ENCODE data around the gene ACACB. TPM values are rescaled to one million over a fixed set of nuclear protein-coding genes. Genes with fewer than 3 reads are reported as not detected.

The ACACB gene
- total RNA-seq, 2 donors from 2014 or later = 6.8 to 12.7 TPM

- Histone ChIP-seq H3K27me3 (ENCODE audit: control insufficient read depth, insufficient read depth, low read length, poor library complexity, severe bottlenecking) (peaks cover 55% of the 10 kb centered on the region), H3K9ac (ENCODE audit: extremely low read depth, low read length, poor library complexity, severe bottlenecking) (no peak overlapping the region), H3K9me3 (ENCODE audit: control insufficient read depth, low read length) (no peaks in the 10 kb centered on the region), H3K27ac (ENCODE audit: low read depth, low read length) (peak overlapping the region; percentile 38), H3K4me1 (ENCODE audit: control insufficient read depth, insufficient read depth, low read length) (no peaks in the 10 kb centered on the region), H3K36me3 (ENCODE audit: control insufficient read depth, insufficient read depth, low read length) (no peaks in the 10 kb centered on the region), H3K4me3 (ENCODE audit: low read length) (no peak overlapping the region)
- H3K27me3 Mint-ChIP-seq (ENCODE audit: insufficient read depth) = peaks cover 64% of the 10 kb centered on the region
- H3K36me3 Mint-ChIP-seq (ENCODE audit: low read depth) = peaks cover 17% of the 10 kb centered on the region
- peaks cover 7% of the 10 kb centered on the region for H3K4me1 Mint-ChIP-seq
- peak; percentile 39 for DNase-seq
- no peak overlapping the region for H3K27ac Mint-ChIP-seq
- 83 to 84% methylated on average over 16 to 20 of the region's 20 CpGs for WGBS, 2 experiments (ENCODE audit: insufficient coverage in 1 of 2, insufficient read length in 1 of 2)
- TF ChIP-seq, protein P1, sequence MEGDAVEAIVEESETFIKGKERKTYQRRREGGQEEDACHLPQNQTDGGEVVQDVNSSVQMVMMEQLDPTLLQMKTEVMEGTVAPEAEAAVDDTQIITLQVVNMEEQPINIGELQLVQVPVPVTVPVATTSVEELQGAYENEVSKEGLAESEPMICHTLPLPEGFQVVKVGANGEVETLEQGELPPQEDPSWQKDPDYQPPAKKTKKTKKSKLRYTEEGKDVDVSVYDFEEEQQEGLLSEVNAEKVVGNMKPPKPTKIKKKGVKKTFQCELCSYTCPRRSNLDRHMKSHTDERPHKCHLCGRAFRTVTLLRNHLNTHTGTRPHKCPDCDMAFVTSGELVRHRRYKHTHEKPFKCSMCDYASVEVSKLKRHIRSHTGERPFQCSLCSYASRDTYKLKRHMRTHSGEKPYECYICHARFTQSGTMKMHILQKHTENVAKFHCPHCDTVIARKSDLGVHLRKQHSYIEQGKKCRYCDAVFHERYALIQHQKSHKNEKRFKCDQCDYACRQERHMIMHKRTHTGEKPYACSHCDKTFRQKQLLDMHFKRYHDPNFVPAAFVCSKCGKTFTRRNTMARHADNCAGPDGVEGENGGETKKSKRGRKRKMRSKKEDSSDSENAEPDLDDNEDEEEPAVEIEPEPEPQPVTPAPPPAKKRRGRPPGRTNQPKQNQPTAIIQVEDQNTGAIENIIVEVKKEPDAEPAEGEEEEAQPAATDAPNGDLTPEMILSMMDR (conservative IDR thresholded peaks at IDR 0.05) = no peak
- no peak overlapping the region for H3K4me3 Mint-ChIP-seq
- no peaks in the 10 kb centered on the region for H3K9me3 Mint-ChIP-seq
Measured at GRCh38 chr12:109191621-109192250, 75.3 kb downstream of the ACACB start.

DNA sequence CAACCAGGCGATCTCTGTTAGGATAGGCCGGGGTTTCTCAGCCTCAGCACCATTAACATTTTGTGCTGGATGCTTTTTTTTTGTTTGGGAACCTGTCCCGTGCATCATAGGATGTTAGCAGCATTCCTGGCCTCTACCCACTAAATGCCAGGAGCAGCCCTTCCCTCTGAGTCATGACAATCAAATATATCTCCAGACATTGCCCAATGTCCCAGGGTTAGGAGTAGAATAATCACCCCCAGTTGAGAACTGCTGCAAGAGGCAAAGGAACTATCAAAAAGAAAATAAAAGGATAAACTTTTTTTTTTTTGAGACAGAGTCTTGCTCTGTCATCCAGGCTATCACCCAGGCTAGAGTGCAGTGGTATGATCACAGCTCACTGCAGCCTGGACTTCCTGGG lies 76.0 kb downstream of the ACACB start:
- H3K9me3 Mint-ChIP-seq = no peaks in the 10 kb centered on the region
- no peak overlapping the region for H3K27ac Mint-ChIP-seq
- Histone ChIP-seq H3K4me1 (ENCODE audit: control insufficient read depth, insufficient read depth, low read length) (no peaks in the 10 kb centered on the region), H3K9me3 (ENCODE audit: control insufficient read depth, low read length) (no peaks in the 10 kb centered on the region), H3K36me3 (ENCODE audit: control insufficient read depth, insufficient read depth, low read length) (no peaks in the 10 kb centered on the region), H3K27ac (ENCODE audit: low read depth, low read length) (no peak overlapping the region), H3K4me3 (ENCODE audit: low read length) (no peak overlapping the region), H3K27me3 (ENCODE audit: control insufficient read depth, insufficient read depth, low read length, poor library complexity, severe bottlenecking) (peaks cover 49% of the 10 kb centered on the region), H3K9ac (ENCODE audit: extremely low read depth, low read length, poor library complexity, severe bottlenecking) (no peak overlapping the region)
- DNase-seq = peak; percentile 18
- TF ChIP-seq, protein P1 (conservative IDR thresholded peaks at IDR 0.05) = no peak
- H3K4me3 Mint-ChIP-seq = no peak overlapping the region
- 90 to 100% methylated on average over 2 to 3 of the region's 3 CpGs for WGBS, 2 experiments (ENCODE audit: insufficient coverage in 1 of 2, insufficient read length in 1 of 2)
- H3K4me1 Mint-ChIP-seq = peaks cover 7% of the 10 kb centered on the region
- peaks cover 17% of the 10 kb centered on the region for H3K36me3 Mint-ChIP-seq (ENCODE audit: low read depth)
- H3K27me3 Mint-ChIP-seq (ENCODE audit: insufficient read depth) = peaks cover 59% of the 10 kb centered on the region

DNA sequence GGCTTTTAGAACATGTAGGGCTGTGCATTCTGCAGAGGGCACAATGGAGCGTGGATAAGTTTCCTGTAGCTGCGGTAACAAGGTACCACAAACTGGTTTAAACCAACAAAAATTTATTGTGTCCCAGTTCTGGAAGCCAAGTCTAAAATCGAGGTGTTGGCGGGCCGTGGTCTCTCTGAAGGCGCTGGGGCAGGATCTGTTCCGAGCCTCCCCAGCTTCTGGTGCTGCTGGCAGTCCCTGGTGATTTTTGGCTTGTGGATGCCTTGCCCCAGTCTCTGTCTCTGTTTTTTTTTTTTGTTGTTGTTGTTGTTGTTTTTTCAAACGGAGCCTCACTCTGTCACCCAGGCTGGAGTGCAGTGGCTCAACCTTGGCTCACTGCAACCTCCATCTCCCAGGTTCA lies 77.5 kb downstream of the ACACB start:
- H3K36me3 ChIP-seq (ENCODE audit: control insufficient read depth, insufficient read depth, low read length) = no peaks in the 10 kb centered on the region
- WGBS, 2 experiments (ENCODE audit: insufficient coverage in 1 of 2, insufficient read length in 1 of 2) = 92 to 100% methylated on average over 2 to 8 of the region's 8 CpGs
- DNase-seq = peak; percentile 25

More for the DNA sequence above, 77.5 kb downstream of the ACACB start:
- Mint-ChIP-seq H3K27ac (no peak overlapping the region), H3K9me3 (no peaks in the 10 kb centered on the region), H3K27me3 (ENCODE audit: insufficient read depth) (peaks cover 45% of the 10 kb centered on the region), H3K4me3 (no peak overlapping the region), H3K36me3 (ENCODE audit: low read depth) (peaks cover 17% of the 10 kb centered on the region), H3K4me1 (peaks cover 1% of the 10 kb centered on the region)
- H3K9me3 ChIP-seq (ENCODE audit: control insufficient read depth, low read length) = no peaks in the 10 kb centered on the region
- no peak overlapping the region for H3K4me3 ChIP-seq (ENCODE audit: low read length)
- H3K27me3 ChIP-seq (ENCODE audit: control insufficient read depth, insufficient read depth, low read length, poor library complexity, severe bottlenecking) = peaks cover 38% of the 10 kb centered on the region
- no peak overlapping the region for H3K9ac ChIP-seq (ENCODE audit: extremely low read depth, low read length, poor library complexity, severe bottlenecking)
- TF ChIP-seq, protein P1 (conservative IDR thresholded peaks at IDR 0.05) = no peak
- no peak overlapping the region for H3K27ac ChIP-seq (ENCODE audit: low read depth, low read length)
- no peaks in the 10 kb centered on the region for H3K4me1 ChIP-seq (ENCODE audit: control insufficient read depth, insufficient read depth, low read length)
